SIG-M5 treated with dmso at 0.1 percent for 504 hours (cell line): Measurements from ENCODE around the gene CHST11.

Experiments used
- DNase-seq: peaks from one replicate; lab custom pipeline; 2025; ENCODE audit not compliant: unreplicated experiment; lab: John Stamatoyannopoulos, UW

The CHST11 gene

DNA sequence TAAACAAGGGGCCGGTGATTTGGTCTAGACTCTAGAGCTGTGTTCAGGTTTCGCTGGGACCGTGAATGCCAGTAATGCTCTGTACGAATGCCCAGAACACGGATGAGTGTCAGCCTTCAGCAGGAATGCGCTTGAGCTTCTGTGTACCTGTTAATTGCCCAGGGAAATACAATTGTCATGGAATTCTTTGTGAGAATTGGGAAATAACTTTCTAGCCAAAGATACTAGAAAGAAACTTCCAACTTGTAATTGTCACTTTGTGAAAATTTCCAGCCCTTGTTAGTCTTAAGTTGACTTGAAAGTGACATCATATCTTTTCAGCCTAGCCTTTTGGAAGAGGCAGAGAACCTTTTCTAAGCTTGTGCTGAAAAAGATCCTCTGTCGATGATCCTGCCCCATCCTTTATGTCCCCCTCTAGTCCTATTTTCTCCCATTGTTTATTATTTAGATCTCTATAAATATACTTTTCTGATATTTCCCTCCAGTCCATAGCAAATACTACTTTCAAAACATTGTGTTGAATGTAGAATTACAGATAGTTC lies 2.7 kb downstream of the CHST11 start:
- peak; percentile 34 for DNase-seq

DNA sequence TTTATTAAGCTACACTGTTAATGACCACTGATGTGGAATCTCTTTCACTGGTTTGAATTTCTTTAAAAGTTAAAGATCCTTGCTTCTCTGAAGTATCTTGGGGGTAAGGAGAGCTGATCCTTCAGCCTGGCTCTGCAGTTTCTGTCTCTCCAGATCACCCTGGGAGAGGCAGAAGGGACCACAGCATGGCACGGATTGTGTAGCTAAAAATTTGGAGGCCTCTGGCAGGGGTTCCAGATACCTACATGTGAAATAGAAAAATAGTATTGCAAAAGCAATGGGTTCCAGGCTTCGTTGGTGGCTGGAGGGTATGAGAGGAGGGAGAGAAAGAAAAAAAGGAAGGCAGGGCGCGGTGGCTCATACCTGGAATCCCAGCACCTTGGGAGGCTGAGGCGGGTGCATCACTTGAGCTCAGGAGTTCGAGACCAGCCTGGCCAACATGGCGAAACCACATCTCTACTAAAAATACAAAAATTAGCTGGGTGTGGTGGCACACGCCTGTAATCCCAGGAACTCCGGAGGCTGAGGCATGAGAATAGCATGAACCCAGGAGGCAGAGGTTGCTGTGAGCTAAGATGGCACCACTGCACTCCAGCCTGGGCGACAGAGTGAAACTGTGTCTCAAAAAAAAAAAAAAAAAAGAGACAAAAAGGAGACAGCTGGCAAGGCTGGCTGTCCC lies 3.4 kb downstream of the CHST11 start:
- DNase-seq, result no peak

DNA sequence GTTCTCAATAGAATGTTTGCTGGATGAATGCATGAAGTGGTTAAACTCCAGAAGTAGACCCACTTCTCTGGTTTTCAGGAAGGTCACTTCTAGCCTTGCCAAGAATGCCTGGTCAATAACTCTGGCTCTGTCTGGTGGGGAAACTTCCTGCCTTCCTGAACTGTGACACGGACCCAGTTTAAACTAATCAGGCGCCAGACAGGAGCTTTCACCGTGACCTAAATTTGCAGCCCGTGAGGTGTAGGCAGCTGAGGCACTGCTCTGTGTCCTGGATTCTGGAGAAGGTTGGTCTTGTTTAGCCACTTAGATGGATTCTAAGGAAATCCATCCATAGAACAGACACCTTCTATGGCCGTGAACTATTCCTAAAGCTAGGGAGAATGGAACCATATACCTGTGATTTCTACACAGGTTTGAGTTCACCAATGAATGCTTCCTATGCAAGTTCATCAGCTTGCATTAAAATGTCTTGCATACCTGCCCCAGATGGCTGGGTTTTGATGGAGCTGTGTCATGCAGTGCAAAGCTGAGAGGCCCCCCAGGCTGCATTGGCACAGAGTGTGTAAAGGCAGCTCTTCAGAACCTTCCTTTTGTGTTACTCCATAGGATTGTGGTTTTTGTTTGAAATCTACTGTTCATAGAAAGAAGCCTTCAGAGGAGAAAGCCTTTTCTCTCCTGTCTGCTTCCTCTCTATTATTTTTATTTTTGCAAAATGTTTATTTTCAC lies 4.4 kb downstream of the CHST11 start:
- peak; percentile 82 for DNase-seq

DNA sequence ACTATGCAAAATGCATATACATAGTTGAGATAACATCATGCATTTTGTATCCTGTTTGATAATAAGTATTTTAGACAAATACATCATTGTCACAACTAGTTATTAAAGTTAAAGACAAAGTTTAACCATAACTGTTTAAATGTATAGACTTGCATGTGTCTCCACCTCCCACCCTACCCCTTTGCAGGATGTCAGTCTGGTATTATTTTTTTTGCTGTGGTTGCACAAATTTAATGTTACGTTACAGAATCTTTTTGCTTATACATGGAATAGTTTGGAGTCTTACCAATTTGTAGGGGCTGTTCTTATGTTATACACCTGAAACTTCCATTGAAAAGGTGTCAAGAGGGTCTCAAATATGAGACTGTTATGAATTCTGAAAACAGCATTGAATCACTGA lies 5.6 kb downstream of the CHST11 start:
- no peak for DNase-seq

DNA sequence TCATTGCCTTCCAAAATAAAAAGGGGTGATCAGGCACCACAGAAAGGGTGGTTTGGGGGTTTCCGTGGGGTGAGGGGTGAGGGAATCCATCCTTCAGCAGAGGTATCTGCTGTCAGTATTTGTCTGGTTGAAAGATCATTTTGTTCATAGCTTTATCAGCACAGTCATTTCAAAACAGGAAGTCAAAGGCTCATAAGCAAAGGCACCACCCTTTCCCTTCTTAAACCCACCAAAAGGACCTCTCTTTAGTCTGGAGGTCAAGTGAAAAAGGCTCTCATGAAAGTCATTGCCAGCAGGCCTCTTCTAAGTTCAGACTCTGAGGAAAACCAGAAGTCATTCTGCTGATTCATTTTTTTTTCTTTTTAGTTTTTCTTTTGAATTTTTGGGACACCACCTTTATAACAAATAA lies 6.2 kb downstream of the CHST11 start:
- peak; percentile 93 for DNase-seq

DNA sequence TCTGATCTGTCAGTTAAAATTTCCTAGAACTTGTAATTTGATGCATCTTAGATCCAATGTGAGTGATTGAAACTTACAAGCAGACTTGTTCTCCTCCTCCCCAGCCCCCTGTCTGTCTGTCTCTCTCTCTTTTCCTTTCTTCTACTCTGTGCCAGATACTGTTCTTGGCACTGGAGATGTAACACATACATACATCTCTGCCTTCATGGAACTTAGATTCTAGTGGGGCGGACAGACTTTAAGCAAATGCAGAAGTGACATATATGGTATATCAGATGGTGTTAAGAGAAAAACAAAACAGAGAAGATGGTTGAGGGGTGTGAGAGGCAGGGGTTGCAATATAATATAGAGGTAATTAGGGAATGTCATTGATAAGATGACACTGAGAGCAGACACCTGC lies 6.6 kb downstream of the CHST11 start:
- DNase-seq, result no peak

DNA sequence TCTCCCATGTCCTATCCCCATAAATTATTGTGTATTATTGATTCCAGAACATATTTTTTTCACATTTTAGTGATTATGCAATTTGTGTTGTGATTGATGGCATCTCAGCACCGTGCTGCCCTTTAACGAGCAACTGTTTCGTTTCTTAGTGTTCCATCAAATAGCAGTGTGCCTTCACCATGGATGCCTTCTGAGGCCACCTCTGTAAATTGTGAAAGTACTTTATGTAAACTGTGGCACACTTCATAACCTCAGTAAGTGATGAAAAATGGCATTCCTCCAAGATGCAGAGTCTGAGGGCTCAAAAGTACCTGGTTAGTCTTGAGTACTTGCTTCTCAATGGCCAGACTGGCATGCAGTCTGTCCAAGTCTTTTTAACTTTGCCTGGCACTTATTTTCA lies 8.2 kb downstream of the CHST11 start:
- no peak for DNase-seq

DNA sequence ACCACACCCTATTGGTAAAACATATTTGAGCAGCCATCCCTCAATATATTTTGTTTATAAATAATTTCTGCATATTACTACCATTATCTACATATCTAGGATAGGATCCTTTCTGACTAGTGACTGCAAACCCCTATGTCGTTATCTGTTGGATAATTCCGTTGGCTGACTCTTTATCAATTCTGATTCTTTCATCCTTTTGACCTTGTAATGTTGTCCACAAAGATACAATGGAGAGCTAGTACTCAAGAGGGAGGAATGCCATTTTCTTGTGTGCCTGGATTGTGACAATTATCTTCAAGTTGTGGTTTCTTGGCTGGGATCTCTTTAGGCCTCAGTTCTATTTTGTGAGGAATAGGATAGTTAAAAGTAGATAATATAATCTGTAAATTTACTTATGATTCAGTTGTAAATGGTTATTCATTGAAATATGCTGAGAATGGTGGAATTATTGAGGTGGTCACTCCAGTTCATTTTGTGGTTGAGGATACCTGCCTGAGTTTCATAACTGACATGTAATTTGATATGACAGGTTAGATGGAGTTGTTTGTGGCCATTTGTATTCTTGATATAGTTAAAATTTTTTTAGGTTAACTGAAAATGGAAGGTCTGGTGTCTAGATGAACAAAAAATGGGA lies 10.1 kb downstream of the CHST11 start:
- no peak for DNase-seq

DNA sequence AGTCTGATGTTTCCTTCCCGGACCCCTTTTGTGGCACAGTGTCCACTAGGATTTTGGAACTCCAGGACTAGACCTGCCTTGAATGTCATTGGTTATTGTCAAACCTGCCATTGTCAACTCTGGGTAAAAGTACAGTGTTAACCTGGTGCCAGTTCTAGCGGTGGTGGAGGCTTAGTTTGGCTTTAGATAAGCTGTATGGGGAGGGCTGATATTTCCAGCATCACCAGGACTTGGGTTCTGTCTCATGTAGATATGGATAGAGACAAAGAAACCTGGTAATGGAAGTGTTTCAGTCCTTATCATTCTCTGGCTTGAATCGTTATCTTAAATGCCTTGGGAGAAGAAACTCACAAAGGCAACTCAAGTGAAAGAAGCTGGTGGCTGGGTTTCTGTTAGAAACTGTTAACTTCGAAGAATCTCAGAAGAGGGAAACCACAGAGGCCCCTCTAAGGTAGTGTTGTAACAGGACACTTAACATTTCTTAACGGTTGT lies 10.6 kb downstream of the CHST11 start:
- DNase-seq, result peak; percentile 37

DNA sequence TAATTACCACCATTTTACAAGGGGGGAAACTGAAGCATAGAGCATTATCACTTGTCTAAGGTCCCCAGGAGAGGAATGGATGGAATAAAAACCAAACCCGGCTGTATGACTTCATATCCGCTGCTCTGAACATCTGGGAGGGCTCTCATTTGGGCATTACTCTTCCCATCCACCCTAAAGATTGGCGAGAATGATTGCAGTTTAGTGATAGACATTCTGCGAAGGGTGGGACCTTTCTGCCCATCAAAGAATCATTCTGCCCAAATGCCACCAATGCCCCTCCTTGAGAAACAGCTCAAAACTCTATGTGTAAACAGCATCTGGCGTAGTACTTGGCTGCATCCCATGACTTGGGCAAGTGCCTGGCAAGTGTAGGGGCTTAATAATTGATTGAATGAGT lies 11.6 kb downstream of the CHST11 start:
- DNase-seq, result no peak

DNA sequence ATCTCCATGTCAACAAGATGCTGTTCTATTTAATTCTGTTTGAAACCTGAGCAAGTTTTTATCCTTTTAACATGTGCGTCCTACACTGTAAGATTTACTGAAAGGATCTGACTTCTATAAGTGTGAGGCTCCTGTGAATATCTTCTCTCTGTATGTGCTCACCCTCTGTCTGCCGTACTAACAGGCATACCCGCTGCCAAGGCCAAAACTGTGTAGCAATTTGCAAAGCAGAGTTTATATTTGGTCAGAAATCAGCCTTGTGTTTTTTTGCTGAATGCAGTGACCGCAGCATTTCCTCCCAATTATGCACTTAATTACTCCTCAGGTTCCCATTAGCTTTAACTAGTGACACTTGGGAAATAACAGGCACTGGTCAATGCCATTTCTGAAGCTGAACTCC lies 12.3 kb downstream of the CHST11 start:
- DNase-seq, result no peak

DNA sequence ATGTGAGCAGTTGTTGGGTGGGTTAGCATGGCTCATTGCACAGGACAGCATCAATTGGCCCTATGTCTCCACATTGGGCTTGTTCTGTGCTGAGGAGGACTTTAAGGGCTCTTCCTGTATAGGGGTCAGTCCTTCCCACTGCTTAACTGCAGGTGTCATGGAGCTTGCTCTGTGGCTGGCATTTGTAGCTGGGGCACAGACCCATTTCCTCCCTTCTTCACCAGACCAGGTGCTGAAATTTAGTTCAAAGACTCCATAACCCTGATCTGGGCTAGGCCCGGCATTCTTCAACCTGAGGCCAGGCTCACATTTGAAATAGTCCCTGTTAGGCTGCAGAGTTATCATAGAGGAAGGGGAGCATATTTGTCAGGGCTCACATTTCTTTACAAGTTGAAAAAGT lies 12.8 kb downstream of the CHST11 start:
- DNase-seq, result no peak

DNA sequence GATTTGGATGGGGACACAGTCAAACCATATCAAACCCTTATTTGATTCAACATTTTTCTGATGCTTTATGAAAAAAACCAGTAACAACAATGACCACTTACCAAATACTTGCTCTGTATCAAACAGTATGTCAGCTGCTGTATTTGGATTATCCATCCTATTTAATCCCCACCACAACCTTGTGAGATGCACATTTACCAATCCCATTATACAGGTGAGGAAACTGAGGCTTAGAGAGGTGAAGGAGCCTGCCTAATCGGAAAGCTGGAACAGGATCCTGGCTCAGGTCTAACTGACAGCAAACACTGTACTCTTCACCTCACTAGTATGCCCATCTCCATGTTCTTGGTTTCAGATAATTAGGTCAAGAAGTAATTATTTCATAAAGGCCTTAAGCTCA lies 13.8 kb downstream of the CHST11 start:
- no peak for DNase-seq

DNA sequence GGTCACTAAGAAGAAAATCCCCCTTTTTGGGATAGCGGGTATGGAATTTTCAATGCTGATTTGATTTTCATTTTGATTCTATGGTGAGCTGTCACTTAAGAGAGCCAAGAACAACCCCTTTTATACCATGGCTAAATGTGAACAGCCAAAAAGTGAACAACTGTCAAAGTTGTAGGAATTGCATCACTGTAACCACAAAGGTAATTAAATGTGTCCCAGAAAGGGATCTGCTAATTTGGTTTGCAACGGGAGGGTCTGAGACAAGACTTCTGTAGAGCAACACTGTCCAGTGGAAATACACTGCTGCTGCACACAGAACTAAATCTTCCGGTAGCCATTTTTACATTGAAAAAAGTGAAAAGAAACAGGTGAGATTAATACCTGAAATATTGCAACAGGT lies 14.6 kb downstream of the CHST11 start:
- DNase-seq, result peak; percentile 60

DNA sequence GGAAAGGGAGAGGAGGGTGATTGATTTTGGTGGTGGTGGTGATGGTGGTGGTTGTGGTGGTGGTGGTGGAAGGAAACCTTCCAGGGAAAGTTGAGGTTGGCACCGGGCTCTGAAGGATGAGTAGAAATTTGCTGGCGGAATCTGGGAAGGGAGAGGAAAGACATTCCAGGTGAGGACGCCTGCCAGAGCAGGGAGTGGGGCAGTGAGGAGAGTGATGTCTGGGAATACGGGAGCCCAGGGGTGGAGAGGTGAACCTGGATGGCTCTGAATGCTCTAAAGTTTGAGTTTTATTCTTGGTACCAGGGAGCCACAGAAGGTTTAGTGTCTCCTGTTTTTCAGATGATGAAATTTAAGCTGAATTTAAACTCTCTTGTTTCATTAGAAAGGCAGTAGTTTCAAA lies 16.0 kb downstream of the CHST11 start:
- DNase-seq, result no peak

DNA sequence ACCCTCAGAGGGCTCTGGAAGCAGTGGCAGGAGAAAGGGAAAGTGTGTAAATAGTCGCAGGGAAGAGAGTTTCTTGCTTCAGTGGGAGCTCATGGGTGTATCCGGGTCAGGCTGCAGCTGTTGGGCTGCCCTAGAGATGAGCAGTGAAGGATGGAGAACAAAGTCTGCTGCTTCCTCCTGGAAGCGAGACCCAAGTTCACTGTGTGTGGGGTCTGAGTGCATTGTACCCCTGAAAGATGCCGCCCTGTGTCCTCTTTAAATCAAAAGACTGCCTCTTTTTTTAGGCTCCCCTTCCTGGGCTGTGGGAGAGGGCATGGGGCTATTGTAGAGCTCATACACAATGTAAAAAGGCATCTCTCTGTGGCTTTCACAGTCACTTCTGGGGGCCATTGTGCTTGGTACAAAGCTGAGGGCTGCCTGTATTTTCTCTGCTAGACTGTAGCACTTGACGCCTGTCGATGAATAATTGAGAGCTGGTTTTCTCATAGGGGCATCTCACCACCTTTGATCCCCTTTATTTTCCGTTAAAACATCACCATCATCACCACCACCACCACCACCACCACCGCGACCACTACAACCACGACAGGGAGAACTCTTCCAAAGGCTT lies 16.7 kb downstream of the CHST11 start:
- DNase-seq, result peak; percentile 37

DNA sequence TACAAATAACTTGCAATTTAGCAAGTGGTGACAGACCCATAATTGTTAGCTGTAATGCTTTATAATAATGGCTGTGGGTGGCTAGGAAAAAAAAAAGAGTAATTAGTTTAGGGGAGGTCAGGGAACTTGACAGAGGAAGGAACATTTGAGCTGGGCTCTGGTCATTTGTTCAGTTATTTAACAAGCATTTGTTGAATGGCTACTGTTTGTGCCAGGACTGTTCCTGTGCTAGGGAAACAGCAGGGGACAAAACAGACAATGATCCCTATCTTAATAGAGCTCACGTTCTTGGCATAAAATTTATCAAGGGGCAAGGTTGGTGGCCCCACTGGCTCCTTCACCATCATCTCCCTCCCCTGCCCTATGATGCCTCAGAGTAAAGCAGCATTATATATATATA lies 18.5 kb downstream of the CHST11 start:
- DNase-seq, result no peak

DNA sequence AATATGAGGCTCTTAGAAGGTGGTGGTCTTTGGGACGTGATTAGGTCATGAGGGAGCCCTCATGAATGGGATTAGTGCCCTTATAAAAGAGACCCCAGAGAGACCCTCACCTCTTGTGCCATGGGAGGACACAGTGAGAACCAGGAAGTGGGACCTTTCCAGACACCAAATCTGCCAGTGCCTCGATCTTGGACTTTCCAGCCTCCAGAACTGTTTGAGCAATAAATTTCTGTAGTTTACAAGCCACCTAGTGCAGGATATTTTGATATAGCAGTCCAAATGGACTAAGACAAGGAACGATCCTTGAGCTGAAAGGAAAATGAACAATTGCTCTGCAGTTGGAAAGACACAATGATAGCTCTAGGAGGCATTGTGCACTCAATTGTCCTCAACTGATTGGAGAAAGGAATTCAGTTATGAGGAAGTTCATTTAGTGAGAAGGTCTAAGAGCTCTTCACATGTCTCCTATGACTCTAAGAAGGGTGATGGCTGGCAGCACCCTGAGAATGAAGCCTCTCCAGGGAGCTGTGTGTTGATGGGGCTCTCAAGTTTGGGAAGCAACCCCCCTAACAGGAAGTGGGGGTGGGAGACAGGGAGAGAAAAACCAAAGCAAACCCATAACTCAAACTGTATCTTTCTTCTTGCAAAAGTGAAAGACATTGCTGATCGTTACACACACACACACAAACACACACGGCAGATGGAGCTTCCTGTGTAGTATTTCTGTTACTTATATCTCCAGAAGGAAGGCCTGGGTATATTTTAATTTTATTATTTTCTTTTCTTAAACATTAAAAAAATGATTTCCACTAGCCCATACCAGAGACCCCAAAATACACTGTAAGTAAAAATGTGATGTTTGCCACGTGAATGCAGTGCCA lies 21.0 kb downstream of the CHST11 start:
- peak; percentile 81 for DNase-seq

DNA sequence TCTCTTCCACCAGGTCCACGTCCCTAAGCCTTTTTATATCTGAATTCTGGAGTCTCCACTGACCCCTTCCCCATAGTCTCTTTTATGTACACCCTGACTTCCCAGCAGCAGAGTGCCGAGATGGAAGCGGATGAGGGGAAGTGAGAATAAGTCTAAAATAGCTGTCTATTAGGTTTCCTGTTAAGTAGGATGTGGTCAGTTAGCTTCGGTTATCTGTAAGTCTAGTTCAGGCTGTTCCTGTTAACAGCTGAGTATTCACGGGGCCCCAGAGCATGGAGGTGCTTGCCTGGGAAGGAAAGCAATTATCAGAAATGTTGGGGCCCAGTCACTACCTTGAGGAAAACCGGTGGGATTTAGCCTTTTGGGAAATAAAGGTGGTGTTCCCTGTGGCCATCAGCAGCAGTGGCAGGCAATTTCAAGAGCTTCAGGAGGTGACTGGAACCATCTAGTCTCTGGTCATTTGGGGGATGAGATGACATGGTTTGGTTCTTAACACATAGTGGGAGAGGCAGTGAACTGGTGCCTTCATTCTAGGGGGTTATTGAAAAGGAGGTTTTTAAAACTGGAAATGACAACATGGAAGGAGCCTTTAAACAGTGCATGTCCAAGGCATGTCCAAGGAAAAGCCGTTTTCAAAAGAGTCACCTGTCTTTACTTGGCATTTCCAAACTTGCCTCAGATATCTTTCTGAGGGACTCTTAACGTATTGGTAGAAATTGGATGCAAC lies 21.8 kb downstream of the CHST11 start:
- peak; percentile 98 for DNase-seq

DNA sequence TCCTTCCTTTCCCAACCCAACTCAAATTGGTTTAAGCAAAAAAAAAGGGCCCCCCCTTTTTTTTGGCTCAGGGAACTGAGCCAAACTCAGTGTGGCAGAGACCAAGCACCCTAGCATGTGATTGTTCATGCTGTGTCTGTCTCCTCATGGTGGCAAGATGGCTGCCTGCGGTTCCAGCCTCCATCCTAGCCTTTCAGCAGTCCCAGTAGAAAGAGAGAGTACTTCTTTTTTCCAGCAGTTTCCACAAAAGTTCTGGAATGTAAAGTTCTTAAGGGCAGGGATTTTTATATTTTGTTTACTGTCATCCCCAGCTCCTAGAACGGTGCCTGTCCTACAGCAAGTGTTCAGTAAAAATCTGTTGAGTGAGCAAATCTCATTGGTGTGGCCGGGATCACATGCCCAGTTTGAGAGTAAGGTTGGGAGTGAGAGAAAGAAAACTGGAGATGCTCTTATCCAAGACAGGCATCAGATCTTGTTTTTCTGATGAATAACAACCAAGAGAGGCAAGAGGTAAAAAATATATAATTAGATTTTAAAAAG lies 22.4 kb downstream of the CHST11 start:
- DNase-seq, result no peak
